Stimulated activated CD8-positive, alpha-beta memory T cell treated with anti-CD3 and anti-CD28 coated beads, Interleukin-7, amount 100 ng/mL, for 1 hour (primary cell): ENCODE results near the gene UCKL1.
"Not testable (repeated sequence)": the region's sequence is repeated elsewhere in the genome, so short reads cannot be mapped to it uniquely, and the experiment has no call there.

Experiments used
- DNase-seq, 2 donors: peaks; one replicate each; pipeline ENCODE4 v3.0.0-alpha.2; 2020; ENCODE audit warnings: low read depth in 2 of 2

Gene UCKL1

DNA sequence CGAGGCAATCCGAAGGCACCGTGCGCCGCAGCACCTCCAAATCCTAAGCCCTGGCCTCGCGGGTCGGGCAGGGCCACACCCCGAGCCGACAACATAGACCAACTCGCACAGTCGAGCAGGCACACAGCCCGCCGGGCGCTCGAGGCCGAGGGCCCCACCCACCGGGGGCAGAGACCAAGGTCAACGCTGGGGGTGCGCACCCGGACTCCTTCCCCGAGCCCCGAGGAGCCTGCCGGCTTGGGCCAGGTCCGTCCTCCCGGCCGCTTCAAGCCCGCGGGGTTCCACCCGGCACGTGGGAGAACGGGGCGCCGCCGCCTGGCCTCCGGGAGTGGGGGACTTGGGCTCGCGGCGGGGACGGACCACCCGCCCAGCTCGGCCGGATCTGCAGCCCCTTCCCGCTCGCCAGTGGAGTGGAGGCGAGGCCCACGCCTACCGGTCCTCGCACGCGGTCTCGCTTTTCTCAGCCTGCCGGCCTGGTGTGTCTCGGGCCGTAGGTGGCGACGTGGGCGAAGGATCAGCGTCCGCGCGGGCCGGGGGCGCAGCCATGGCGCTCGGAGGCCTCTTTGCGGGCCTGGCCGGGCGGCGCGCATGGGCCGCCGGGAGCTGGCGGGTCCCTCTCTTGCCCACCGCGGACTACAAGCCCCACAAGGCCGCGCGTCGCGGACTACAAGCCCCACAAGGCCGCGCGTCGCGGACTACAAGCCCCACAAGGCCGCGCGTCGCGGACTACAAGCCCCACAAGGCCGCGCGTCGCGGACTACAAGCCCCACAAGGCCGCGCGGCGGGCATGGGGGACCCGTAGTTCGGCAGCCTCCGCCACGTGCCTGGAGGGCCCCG is at the start of gene UCKL1:
UCKL1 (minus strand) TSS at position 590 of the 837 bp plus-strand sequence; CDS start at position 546, 44 bp downstream.
- peak; percentile 74 to 79 for DNase-seq

GRCh38 chr20:64005394-64005793 is 49.2 kb upstream of the UCKL1 start:
- DNase-seq: no peak

DNA sequence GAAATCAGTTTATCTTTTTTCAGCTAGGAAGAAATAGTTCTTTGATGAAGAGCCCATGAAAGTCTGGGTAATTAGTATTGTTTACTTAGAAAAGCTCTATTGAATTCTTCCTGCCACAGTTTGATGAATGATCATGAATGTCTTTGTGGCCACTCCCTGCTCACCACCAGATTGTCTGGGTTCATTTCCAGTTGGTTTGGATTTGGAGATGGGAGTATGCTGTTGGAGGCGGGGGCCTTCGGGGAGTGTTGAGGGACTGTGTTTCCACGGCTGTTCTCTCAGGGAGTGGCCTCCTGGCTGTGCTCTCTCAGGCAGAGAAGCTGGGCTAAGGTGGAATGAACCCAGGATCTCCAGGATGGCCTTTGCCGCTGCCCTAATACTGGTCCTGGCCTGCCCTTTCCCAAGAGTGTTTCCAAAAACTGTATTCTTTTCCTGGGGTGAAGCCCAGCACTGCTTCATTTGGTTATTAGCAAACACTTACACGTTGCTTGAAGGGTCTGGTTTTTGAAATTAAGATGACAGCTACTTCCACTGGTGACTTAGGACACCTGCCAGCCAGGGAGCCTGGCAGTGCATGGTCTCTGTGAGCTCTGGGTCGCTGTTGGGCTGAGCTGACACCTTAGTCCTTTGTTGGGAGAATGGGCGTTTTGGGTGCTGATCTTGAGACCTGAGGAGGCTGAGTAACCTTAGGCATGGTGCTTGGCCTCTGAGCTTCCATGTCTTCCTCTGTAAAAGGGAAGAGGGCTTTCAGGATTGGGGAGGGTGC is 47.9 kb upstream of the UCKL1 start:
- no peak for DNase-seq

- no peak for DNase-seq
These were observed 45.4 kb upstream of the UCKL1 start for GRCh38 chr20:64001607-64002011.

DNA sequence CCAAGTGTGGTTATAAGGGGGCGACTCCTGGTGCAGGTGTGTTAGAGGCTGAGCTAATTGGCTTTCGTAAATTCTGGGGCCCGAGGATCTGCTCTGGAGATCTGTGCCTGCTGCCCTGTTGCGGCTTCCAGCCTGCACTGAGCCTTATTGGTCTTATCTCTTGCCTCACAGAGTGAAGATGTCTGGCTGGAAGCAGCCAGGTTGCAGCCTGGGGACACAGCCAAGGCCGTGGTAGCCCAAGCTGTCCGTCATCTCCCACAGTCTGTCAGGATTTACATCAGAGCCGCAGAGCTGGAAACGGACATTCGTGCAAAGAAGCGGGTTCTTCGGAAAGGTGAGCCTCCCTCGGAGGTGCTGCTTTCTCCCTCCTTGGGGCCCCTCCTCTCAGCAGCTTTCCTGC is 44.7 kb upstream of the UCKL1 start:
- DNase-seq: no peak

DNA sequence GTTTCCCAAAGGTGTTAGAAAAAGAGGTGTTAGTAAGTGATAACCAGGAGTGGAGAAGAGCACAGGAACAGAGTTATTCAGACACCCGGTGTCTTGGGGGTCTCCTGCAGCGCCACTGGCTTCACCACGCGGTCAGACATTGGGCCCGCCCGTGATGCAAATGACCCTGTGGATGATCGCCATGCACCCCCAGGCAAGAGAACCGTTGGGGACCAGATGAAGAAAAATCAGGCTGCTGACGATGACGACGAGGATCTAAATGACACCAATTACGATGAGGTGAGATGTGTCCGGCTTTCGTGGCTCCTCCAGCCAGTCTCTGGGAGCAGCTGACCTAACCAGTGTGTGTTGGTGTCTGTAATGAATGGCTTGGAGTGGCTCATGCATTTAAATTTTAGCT is 26.7 kb upstream of the UCKL1 start:
- DNase-seq: no peak

DNA sequence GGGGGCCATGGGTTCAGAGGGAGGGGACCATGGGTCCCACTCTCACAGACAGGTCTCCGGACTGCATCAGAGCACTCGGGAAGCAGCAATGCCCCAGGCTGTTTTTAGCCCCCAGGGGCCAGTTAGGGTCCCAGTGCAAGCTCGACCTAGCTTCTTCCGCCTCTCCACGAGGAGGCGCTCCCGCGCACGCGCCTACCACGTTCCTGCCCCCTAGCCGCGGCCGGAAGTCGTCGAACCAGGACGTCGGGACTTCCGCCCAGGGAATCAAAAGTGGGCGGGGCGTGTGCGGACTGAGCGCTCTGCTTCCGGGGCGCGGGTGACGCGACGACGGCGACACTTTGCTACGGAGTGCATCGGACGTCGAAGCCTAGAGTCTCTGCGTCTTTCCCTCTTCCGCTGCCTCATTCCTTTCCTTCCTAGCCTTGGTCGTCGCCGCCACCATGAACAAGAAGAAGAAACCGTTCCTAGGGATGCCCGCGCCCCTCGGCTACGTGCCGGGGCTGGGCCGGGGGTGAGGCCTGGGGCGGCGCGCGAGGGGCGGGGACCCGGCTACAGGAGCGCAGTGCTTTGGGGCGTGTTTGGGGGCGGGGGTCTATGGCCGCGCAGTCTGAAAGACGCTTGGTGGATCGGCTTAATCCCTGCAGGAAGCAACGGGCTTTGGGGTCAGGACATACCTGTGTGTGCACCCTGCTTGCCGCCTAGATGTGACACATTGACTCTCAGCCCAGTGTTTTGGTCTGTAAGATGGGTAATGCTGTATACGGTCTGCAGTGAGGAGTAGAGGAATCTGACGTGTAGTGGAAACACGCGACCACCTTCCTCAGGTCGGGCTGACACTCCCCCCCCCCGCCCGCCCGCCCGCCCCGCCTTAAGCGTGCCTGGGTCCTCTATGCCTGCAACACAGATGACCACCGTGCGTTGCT is 24.9 kb upstream of the UCKL1 start, which contains the start of gene PRPF6:
PRPF6 (plus strand) TSS at position 327 of the 923 bp plus-strand sequence; CDS start at position 441, 114 bp downstream.
- peak; percentile 85 to 88 for DNase-seq

- DNase-seq: no peak
These were observed 24.1 kb upstream of the UCKL1 start for GRCh38 chr20:63980317-63980805.

DNA sequence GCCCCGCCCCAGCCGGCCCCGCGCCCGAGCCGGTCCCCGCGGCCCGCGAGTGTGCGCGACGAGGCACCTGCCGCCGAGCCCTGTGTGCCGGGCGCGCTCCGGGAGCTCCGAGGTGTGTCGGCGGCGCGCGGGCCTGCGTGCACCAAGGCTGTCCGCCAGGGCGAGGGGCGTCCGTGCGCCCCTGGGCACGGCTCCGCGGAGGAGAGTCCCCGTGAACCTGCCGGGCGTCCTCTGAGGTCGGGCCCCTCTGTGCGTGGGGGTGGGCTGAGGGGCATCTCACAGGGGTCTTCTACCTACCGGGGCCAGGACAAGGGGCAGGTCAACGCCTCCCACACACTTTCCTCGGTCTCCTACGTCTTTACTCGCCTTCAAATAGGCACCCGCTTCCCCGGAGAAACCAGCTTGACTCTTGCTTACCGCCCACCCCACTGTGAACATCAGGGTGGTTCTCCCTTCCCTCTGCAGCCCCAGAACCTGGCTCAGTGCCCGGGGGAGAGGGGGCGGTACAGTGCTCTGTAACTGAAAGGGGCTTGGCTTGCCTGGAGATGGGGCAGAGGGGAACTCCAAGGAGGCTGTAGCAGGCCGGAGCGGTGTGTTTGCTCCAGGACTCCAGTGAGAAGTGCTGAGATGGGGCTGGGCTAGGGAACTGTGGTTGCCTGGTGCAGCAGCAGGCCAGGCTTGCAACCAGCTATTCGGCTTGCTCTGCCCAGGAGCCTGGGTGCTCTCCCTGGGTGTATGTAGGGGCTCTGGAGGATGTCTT is 23.5 kb upstream of the UCKL1 start, which contains the start of gene SAMD10:
SAMD10 (minus strand) TSS at position 86 of the 760 bp plus-strand sequence. CDS start 175 bp downstream, outside the sequence.
- DNase-seq: no peak

- no peak for DNase-seq
These were observed 23.0 kb upstream of the UCKL1 start for GRCh38 chr20:63979229-63979556.

DNA sequence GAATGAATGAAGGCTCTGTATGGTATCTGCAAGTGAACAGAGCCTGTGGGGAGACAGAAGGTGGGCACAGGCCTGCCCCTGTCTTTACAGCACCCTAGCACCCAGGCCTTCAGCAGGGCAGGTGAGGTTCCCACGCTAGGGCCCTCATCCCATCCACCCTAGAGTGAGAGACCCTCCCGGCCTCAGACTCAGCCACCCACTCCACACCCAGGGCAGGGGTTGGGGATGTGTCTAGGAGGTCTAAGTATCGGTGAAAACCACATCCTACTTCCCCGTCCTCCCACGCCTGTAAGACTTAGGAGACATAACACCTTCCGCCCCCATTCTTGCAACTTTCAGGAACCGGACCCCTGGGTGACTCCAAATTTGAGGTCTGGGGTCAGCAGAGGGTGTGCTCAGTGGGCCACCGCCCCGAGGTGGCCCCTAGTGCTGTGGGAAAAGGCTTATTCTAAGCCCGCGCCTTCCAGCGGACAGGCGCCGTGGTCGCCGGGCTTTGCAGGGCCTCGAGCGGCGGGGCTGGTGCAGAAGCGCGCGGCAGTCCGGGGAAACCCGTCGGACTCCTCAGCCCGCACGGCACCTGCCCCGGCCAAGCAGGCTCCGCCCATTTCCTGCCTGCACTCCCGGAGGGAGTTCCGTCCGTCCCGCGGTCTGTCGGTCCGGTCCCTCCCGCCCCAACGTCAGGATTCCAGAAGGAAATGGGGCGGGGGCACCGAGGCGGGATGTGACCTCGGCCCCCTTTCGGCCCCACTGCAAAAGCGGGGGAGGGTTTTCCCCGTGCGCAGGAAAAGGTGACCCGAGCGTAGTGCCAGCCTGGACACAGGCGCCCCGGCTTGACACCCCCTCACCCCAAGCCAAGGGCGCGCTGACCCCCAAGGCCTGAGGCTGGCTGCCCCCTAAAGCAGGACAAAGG is 22.4 kb upstream of the UCKL1 start:
- DNase-seq: no peak

DNA sequence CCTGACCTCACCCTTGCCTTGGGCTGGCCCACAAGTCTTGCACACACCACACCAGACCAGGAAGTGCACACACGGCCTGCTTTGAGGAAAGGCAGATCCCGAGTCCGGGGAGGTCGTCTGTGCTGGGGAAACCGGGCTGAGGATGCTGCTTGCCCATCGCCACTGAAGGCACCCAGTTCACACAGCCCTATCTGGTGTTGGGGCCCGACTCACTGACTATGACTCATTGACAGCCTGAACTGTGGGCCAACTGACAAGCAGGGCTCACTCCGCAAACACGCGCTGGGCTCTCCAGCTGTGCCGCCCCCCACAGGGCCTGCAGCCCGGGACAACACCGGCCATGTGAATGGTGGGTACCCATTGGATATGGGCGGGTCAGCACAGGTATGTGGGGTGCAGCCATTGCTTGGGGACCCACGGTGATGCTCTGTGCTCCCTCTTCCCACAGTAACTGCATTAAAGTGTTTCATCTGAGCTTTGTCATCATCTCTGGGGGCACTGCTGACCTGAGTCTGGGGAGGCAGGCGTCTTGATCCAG is 21.6 kb upstream of the UCKL1 start:
- no peak for DNase-seq

DNA sequence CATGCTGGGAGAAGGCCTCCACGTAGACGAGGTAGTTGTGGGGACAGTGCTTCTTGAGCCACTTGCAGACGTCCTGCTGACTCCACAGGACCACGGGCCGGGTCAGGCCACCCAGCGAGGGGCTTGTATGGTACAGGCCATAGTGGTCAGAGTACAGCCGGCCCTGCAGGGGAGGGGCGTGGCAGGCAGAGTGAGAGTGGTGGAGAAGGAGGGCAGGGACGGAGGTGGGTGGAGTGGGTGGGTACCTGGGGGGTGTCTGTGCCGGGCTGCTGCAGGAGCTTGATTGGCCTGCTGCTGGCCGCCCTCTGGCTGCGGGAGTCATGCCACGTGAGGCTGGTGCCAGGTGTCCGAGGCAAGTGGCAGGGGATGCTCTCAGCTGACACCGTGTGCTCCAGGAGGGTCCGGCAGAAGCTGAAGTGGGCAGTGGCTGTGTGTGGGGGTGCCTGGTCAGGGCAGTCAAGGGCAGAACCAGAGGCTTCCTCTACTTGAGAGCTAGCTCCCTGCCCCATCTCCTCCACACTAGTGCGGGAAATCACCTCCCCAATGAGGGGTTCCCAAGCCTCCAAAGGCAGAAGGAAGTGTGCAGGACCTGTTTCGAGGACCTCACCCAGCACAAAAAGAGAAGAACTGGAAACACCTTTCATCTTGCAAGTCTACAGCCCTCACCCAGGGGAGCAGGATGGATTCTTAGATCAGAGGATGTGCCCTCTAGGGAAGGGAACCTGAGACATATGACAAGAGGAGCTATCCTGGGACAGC is 20.9 kb upstream of the UCKL1 start:
- no peak for DNase-seq

GRCh38 chr20:63976511-63976910 is 20.3 kb upstream of the UCKL1 start:
- not testable (repeated sequence) for DNase-seq

DNA sequence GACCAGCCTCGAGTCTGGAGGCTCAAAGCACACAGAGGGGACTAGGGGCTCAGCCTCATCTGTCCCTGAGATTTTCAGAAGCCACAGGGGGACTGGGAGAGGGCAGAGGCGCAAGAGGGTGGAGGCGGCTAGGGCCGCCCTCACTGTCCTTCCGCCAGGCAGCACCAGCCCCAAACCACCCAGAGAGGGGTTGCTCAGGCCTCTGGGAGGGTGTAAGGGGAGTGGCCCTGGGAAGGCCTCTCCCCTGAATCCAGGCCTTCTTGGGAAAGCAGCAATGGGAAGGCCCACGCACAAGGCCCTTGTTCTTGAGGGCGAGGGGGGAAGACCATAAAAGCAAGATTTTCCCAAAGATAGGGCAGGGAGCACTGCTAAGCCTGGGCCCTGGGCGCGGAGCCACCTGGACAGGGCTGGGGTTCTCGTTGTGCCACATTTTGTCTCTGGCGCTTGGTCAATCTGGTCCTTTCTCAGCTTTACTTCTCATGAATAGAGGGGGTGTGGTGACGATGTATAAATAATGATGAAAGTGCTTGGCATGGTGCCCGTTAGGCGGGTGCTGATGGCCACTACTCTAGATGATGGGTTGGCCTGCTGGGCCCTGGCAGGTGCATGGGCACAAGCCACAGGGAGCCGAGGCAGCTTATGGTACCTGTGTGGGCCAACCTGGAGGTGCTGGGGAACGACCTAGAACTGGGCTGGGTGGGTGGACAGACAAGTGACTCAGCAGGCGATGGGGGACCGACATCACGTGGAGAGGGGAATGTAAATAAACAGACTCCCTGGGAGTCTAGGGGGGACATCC is 18.4 kb upstream of the UCKL1 start:
- no peak for DNase-seq

GRCh38 chr20:63973636-63974401 is 17.6 kb upstream of the UCKL1 start:
- peak in 1 of 2 donors; percentile 62 for DNase-seq

DNA sequence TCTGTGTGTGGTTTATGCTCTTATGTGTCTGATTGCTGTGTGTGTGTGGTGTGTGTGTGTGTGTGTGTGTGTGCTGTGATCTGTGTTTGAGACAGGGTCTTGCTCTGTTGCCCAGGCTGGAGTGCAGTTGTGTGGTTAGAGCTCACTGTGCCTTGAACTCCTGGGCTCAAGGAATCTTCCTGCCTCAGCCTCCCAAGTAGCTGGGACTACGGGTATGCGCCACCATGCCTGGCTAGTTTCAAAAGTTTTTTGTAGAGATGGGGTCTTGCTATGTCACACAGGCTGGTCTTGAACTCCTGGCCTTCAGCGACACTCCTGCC is 16.9 kb upstream of the UCKL1 start:
- DNase-seq: no peak
